ENCODE data around the gene EPM2AIP1.

GRCh38 chr3:36991147-36991546, 1.8 kb downstream of the EPM2AIP1 start:
- TF ChIP-seq RAD21 (IDR thresholded peaks at IDR 0.05; ENCODE audit: low read depth) (no peak), YY1 (IDR thresholded peaks at IDR 0.05; ENCODE audit: low read depth) (no peak), TAF1 (IDR thresholded peaks at IDR 0.05; ENCODE audit: low read depth) (no peak), USF1 (IDR thresholded peaks at IDR 0.05) (no peak), TCF12 (IDR thresholded peaks at IDR 0.05; ENCODE audit: low read depth) (no peak), CREB1 (IDR thresholded peaks at IDR 0.05; ENCODE audit: low read depth) (no peak)
